ENCODE measurements around the gene UVRAG.

Gene UVRAG

DNA sequence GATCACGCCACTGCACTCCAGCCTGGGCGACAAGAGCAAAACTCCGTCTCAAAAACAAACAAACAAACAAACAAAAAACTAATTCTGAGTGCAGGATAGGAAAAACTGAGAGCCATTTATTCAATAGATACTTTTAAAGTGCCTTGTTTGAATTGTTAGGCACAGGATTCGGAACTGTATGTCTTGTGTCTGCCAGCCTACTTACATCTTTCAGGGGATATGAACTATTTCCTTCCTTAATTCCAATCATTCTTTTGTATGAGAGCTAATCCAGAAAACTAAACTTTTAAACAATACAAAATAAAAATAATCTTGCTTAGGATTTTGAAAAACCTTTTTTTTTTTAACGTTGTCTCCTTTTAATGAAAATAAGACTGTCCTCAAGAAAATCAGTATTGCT, 12.6 kb downstream of the UVRAG start:
- DNase-seq (ENCODE audit: insufficient read length, low spot score) (no peak), FAIRE-seq (no peak)
- TF ChIP-seq SPI1 (IDR thresholded peaks at IDR 0.05; ENCODE audit: low read depth, low read length) (no peak), POU2F2 (IDR thresholded peaks at IDR 0.05; ENCODE audit: low read depth, low read length) (no peak), TAF1 (IDR thresholded peaks at IDR 0.05; ENCODE audit: low read depth, low read length) (no peak), POLR2A (IDR thresholded peaks at IDR 0.05; ENCODE audit: low read depth, low read length) (no peak), POLR2AphosphoS5 (IDR thresholded peaks at IDR 0.05; ENCODE audit: low read depth, low read length) (no peak), PAX5 (IDR thresholded peaks at IDR 0.05; ENCODE audit: insufficient read depth, low read length, severe bottlenecking) (no peak)

DNA sequence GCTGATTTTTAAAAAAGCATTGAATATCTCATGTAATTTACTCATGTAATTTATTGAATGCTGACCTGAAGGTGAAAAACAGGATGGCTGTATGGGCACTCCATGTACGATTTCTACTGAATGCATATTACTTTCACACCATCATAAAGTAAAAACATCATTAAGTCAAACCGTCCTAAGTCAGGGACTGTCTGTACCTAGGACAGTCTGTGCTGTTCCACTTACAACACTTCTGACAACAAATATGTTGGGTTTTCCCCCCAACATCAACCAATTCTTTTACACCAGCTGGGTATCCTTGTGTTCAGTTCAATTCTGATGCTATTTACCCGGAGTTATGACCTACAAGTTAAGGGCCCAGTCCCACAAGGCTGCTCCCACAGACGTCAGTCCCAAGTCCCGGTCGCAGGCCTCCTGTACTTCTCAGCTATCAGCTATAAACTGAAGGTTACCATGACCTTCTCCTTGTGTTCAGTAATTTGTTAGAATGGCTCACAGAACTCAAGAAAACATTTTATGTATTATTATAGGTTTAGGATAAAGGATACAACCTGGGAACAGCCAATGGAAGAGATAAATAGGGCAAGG, 17.0 kb downstream of the UVRAG start:
- DNase-seq (ENCODE audit: insufficient read length, low spot score) (no peak), FAIRE-seq (no peak)
- TF ChIP-seq PAX5 (IDR thresholded peaks at IDR 0.05; ENCODE audit: insufficient read depth, low read length, severe bottlenecking) (no peak), TAF1 (IDR thresholded peaks at IDR 0.05; ENCODE audit: low read depth, low read length) (no peak), POLR2A (IDR thresholded peaks at IDR 0.05; ENCODE audit: low read depth, low read length) (no peak)

DNA sequence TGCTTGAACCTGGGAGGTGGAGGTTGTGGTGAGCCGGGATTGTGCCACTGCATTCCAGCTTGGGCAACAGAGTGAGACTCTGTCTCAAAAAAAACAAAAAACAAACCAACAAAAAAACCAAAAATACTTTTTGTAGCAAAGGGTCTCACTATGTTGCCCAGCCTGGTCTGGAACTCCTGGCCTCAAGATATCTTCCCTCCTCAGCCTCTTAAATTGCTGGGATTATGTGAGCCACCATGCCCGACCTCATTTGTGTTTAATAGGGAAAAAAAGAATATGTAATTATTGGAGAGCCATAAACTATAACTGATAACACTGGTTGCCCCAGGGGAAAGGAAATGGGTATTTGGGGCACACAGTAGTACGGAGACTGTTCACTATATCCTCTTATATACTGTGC, 19.7 kb downstream of the UVRAG start:
- no peak for FAIRE-seq
- TF ChIP-seq TAF1 (IDR thresholded peaks at IDR 0.05; ENCODE audit: low read depth, low read length) (no peak), PAX5 (IDR thresholded peaks at IDR 0.05; ENCODE audit: insufficient read depth, low read length, severe bottlenecking) (no peak), POLR2AphosphoS5 (IDR thresholded peaks at IDR 0.05; ENCODE audit: low read depth, low read length) (no peak), POLR2A (IDR thresholded peaks at IDR 0.05; ENCODE audit: low read depth, low read length) (no peak), POU2F2 (IDR thresholded peaks at IDR 0.05; ENCODE audit: low read depth, low read length) (no peak), SPI1 (IDR thresholded peaks at IDR 0.05; ENCODE audit: low read depth, low read length) (no peak)
- no peak for DNase-seq (ENCODE audit: insufficient read length, low spot score)

DNA sequence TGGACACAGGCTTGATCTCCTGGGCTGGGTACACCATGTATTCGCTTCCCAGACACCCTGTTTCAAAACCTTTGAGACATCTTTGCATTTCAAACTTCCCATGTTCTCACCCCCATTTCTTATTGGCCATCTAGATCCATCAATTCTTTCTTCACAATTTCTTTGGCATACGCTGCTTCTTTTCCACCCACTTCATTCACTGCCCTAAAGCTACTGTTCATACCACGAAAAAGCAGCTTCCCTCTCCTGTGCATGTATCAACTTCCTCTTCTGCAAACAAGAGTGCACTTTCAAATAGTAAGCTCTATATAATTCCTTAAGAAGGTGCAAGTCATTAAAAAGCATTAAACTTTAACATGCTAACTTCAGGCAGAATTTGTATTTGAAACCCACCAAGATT, 21.4 kb downstream of the UVRAG start:
- TF ChIP-seq TAF1 (IDR thresholded peaks at IDR 0.05; ENCODE audit: low read depth, low read length) (no peak), POLR2AphosphoS5 (IDR thresholded peaks at IDR 0.05; ENCODE audit: low read depth, low read length) (no peak), POLR2A (IDR thresholded peaks at IDR 0.05; ENCODE audit: low read depth, low read length) (no peak), PAX5 (IDR thresholded peaks at IDR 0.05; ENCODE audit: insufficient read depth, low read length, severe bottlenecking) (no peak), SPI1 (IDR thresholded peaks at IDR 0.05; ENCODE audit: low read depth, low read length) (no peak), POU2F2 (IDR thresholded peaks at IDR 0.05; ENCODE audit: low read depth, low read length) (no peak)
- peak; percentile 55 for FAIRE-seq
- no peak for DNase-seq (ENCODE audit: insufficient read length, low spot score)

DNA sequence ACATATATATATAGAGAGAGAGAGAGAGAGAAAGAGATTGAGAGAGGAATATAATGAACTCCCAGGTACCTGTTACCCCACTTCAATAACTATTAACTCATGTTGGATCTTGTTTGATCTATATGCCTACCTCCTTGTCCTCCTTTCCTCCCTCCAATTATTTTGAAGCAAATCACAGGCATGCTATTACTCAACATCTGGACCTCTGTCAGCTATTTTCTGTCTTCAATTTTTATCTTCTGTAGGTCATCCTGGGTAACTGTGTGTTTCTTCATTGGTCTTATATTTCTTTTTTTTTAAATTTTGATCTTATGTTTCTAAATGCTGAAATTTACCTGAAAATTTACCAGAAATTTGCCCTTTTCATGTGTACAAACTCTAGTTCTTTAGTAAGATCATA, 24.8 kb downstream of the UVRAG start:
- TF ChIP-seq PAX5 (IDR thresholded peaks at IDR 0.05; ENCODE audit: insufficient read depth, low read length, severe bottlenecking): no peak
- no peak for TF ChIP-seq POLR2A (IDR thresholded peaks at IDR 0.05; ENCODE audit: low read depth, low read length)
- TF ChIP-seq POLR2AphosphoS5 (IDR thresholded peaks at IDR 0.05; ENCODE audit: low read depth, low read length): no peak
- no peak for TF ChIP-seq POU2F2 (IDR thresholded peaks at IDR 0.05; ENCODE audit: low read depth, low read length)
- TF ChIP-seq TAF1 (IDR thresholded peaks at IDR 0.05; ENCODE audit: low read depth, low read length): no peak
- TF ChIP-seq SPI1 (IDR thresholded peaks at IDR 0.05; ENCODE audit: low read depth, low read length): no peak
- no peak for DNase-seq (ENCODE audit: insufficient read length, low spot score)
- FAIRE-seq: no peak

DNA sequence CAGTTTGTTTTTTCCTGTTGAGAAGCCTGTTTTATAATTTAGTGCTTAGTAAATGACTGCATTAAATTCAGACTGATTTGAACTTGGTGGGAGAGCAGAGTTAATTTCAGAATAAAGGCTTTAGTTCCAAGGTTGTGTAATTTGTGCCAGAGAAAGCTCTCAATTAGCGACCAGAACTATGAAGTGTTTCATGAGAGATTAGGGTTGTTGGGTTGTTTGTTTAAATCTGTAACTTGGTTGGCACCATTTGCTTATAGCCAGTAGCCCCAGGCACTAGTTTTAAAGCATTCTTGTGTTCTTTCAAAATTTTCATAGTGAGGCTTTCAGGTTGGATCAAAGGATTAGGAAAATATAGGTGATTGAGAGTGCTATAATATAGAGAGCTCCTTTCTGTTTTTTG, 25.5 kb downstream of the UVRAG start:
- DNase-seq (ENCODE audit: insufficient read length, low spot score) (no peak), FAIRE-seq (no peak)
- no peak for TF ChIP-seq POU2F2 (IDR thresholded peaks at IDR 0.05; ENCODE audit: low read depth, low read length)
- TF ChIP-seq TAF1 (IDR thresholded peaks at IDR 0.05; ENCODE audit: low read depth, low read length): no peak
- TF ChIP-seq POLR2A (IDR thresholded peaks at IDR 0.05; ENCODE audit: low read depth, low read length): no peak
- TF ChIP-seq SPI1 (IDR thresholded peaks at IDR 0.05; ENCODE audit: low read depth, low read length): no peak
- no peak for TF ChIP-seq POLR2AphosphoS5 (IDR thresholded peaks at IDR 0.05; ENCODE audit: low read depth, low read length)
- no peak for TF ChIP-seq PAX5 (IDR thresholded peaks at IDR 0.05; ENCODE audit: insufficient read depth, low read length, severe bottlenecking)

DNA sequence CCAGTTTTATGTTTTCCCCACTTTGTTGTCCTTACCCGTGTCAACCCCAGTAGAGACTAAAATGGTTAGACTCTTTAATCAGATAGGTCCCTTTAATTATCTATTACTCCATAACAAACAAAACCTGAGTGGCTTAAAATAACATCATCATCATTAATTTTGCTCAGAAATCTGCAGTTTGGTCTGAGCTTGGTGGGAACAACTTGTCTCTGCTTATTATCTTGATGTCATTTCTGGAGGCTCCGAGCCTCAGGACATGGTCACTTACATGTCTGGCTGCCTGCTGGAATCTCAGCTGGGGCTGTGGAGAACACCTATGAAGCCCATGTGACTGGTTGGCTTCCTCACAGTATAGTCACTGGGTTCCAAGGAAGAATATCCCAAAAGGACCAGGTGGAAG, 26.7 kb downstream of the UVRAG start:
- DNase-seq (ENCODE audit: insufficient read length, low spot score) (no peak), FAIRE-seq (no peak)
- TF ChIP-seq SPI1 (IDR thresholded peaks at IDR 0.05; ENCODE audit: low read depth, low read length) (no peak), POLR2A (IDR thresholded peaks at IDR 0.05; ENCODE audit: low read depth, low read length) (no peak), TAF1 (IDR thresholded peaks at IDR 0.05; ENCODE audit: low read depth, low read length) (no peak), POU2F2 (IDR thresholded peaks at IDR 0.05; ENCODE audit: low read depth, low read length) (no peak), POLR2AphosphoS5 (IDR thresholded peaks at IDR 0.05; ENCODE audit: low read depth, low read length) (no peak), PAX5 (IDR thresholded peaks at IDR 0.05; ENCODE audit: insufficient read depth, low read length, severe bottlenecking) (no peak)

DNA sequence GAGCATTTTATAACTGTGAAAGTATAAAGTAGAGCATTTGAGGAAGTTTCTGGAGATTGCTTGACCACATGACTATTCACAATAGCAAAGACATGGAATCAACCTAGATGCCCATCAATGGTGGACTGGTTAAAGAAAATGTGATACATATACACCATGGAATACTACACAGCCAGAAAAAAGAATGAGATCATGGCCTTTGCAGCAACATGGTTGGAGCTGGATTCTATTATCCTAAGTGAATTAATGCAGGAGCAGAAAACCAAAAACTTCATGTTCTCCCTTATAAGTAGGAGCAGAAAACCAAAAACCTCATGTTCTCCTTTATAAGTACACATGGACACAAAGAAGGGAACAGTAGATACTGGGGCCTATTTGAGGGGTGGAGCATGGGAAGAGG, 30.3 kb downstream of the UVRAG start:
- FAIRE-seq (no peak), DNase-seq (ENCODE audit: insufficient read length, low spot score) (no peak)
- TF ChIP-seq PAX5 (IDR thresholded peaks at IDR 0.05; ENCODE audit: insufficient read depth, low read length, severe bottlenecking) (no peak), POLR2AphosphoS5 (IDR thresholded peaks at IDR 0.05; ENCODE audit: low read depth, low read length) (no peak), TAF1 (IDR thresholded peaks at IDR 0.05; ENCODE audit: low read depth, low read length) (no peak), SPI1 (IDR thresholded peaks at IDR 0.05; ENCODE audit: low read depth, low read length) (no peak), POLR2A (IDR thresholded peaks at IDR 0.05; ENCODE audit: low read depth, low read length) (no peak), POU2F2 (IDR thresholded peaks at IDR 0.05; ENCODE audit: low read depth, low read length) (no peak)

DNA sequence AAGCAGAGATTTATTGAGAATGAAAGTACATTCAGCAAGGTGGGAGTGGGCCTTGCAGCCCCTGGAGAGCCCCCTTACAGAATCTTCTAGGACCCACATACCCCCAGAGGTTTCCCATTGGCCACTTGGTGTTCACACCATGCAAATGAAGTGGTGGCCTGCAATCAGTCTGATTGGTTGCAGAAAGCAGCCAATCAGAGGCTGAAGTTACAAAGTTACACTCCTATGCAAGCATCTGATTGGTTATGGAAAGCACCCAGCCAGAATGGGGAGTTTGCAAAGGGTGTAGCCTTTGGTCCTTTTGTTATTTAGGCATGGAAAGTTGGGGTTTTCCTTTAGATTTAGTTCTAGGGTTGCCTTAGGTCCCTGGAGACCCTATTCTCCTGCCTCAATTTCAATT, 34.9 kb downstream of the UVRAG start:
- TF ChIP-seq SPI1 (IDR thresholded peaks at IDR 0.05; ENCODE audit: low read depth, low read length) (no peak), POU2F2 (IDR thresholded peaks at IDR 0.05; ENCODE audit: low read depth, low read length) (no peak; the same call in 1 of the 2 replicates), PAX5 (IDR thresholded peaks at IDR 0.05; ENCODE audit: insufficient read depth, low read length, severe bottlenecking) (no peak), POLR2AphosphoS5 (IDR thresholded peaks at IDR 0.05; ENCODE audit: low read depth, low read length) (no peak)
- FAIRE-seq: peak; percentile 71
- no peak for DNase-seq (ENCODE audit: insufficient read length, low spot score)

DNA sequence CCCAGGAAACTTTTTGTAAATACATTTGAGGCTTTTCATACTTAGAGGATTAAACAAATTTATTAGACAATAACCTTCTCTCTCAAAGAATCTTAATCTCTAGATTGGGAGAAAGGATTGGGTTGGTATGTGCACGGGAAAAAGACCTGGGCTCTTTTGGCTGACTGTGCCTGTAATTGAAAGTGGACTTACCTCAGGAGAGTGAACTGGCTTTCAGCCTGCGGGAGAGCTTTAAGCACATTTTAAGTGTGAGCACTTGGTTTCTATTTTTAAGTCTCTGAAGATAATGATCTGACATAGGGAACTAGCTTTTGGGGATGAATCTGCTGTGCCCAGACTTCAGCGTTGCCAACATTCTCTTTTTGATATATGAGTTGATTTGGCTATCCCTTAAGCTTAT, 35.8 kb downstream of the UVRAG start:
- DNase-seq (ENCODE audit: insufficient read length, low spot score) (no peak), FAIRE-seq (no peak)
- no peak for TF ChIP-seq POU2F2 (IDR thresholded peaks at IDR 0.05; ENCODE audit: low read depth, low read length)
- TF ChIP-seq POLR2AphosphoS5 (IDR thresholded peaks at IDR 0.05; ENCODE audit: low read depth, low read length): no peak
- TF ChIP-seq POLR2A (IDR thresholded peaks at IDR 0.05; ENCODE audit: low read depth, low read length): no peak
- TF ChIP-seq TAF1 (IDR thresholded peaks at IDR 0.05; ENCODE audit: low read depth, low read length): no peak
- no peak for TF ChIP-seq SPI1 (IDR thresholded peaks at IDR 0.05; ENCODE audit: low read depth, low read length)
- no peak for TF ChIP-seq PAX5 (IDR thresholded peaks at IDR 0.05; ENCODE audit: insufficient read depth, low read length, severe bottlenecking)

All from GM12891 (cell line).